Measurements from ENCODE around the gene NCAM2.

The NCAM2 gene

DNA sequence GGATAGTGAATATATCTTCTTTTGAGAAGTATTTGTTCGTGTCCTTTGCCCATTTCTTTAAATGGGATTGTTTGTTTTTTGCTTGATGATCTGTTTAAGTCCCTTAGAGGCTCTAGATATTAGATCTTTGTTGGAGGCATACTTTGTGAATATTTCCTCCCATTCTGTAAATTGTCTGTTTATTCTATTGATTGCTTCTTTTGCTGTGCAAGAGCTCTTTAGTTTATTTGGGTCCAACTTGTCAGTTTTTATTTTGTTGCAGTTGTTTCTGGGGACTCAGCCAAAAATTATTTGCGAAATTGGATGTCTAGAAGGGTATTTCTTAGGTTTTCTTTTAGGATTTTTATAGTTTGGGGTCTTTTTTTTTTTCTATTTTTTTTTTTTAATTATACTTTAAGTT lies 302.8 kb downstream of the NCAM2 start:
- Mint-ChIP-seq H3K27ac (no peak overlapping the region), H3K9me3 (peaks cover 7% of the 10 kb centered on the region), H3K4me1 (no peaks in the 10 kb centered on the region), H3K4me3 (no peak overlapping the region), H3K36me3 (no peaks in the 10 kb centered on the region)
- DNase-seq (ENCODE audit: low spot score in 2 of 2) (no peak), ATAC-seq (no peak)

GRCh38 chr21:21309510-21309909 lies 311.3 kb downstream of the NCAM2 start:
- no peak overlapping the region for H3K27ac Mint-ChIP-seq
- DNase-seq (ENCODE audit: low spot score in 2 of 2) (no peak), ATAC-seq (no peak)
- H3K4me3 Mint-ChIP-seq, result no peak overlapping the region
- H3K9me3 Mint-ChIP-seq, result peaks cover 22% of the 10 kb centered on the region
- no peaks in the 10 kb centered on the region for H3K4me1 Mint-ChIP-seq
- H3K36me3 Mint-ChIP-seq, result no peaks in the 10 kb centered on the region

DNA sequence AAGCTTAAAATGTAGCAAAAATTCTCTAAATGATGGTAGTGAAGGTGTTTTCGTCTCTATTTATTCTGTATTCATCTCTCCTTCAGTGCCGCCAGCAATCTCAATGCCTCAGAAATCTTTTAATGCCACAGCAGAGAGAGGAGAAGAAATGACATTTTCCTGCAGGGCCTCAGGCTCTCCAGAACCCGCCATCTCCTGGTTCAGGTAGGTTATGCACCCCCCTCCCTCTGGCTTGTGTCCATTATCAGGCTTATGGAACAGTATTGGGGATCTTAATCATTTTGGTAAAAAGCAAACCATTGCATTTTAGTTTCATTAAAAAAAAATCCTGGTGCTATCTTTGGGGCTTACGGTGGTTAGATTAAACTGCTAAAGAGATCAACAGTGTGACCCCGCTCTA lies 326.1 kb downstream of the NCAM2 start:
- peaks cover 11% of the 10 kb centered on the region for H3K9me3 Mint-ChIP-seq
- H3K36me3 Mint-ChIP-seq, result no peaks in the 10 kb centered on the region
- no peaks in the 10 kb centered on the region for H3K4me1 Mint-ChIP-seq
- H3K4me3 Mint-ChIP-seq, result no peak overlapping the region
- DNase-seq (ENCODE audit: low spot score in 2 of 2), result no peak
- no peak for ATAC-seq
- H3K27ac Mint-ChIP-seq, result no peak overlapping the region

- no peaks in the 10 kb centered on the region for H3K4me1 Mint-ChIP-seq
- peaks cover 8% of the 10 kb centered on the region for H3K9me3 Mint-ChIP-seq
- no peaks in the 10 kb centered on the region for H3K36me3 Mint-ChIP-seq
- no peak for ATAC-seq
- DNase-seq (ENCODE audit: low spot score in 2 of 2), result no peak
- H3K4me3 Mint-ChIP-seq, result no peak overlapping the region
- no peak overlapping the region for H3K27ac Mint-ChIP-seq
Observed at GRCh38 chr21:21332492-21332891, 334.3 kb downstream of the NCAM2 start.

DNA sequence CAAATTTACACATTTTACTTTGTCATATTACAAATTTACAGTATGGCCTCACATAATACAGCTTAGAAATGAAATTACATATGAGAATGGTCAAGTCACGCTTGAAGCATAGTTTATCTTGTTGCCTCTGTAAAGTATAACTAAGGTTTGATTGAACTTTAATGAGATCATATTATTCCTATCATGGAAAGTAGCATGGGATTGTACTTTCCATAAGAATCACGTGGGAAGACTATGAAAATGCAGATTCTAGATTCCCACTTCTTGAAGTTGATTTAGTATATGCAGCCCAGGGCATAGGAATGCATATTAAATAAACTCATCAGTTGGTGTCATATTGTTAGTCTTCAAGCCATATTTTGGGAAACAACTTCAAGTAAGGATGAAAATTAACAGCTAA lies 342.8 kb downstream of the NCAM2 start:
- Mint-ChIP-seq H3K9me3 (peaks cover 7% of the 10 kb centered on the region), H3K4me1 (no peaks in the 10 kb centered on the region), H3K4me3 (no peak overlapping the region), H3K27ac (no peak overlapping the region), H3K36me3 (no peaks in the 10 kb centered on the region)
- no peak for DNase-seq (ENCODE audit: low spot score in 2 of 2)
- no peak for ATAC-seq

GRCh38 chr21:21345296-21345695 lies 347.1 kb downstream of the NCAM2 start:
- Mint-ChIP-seq H3K36me3 (no peaks in the 10 kb centered on the region), H3K4me3 (no peak overlapping the region), H3K27ac (no peak overlapping the region), H3K9me3 (peaks cover 15% of the 10 kb centered on the region), H3K4me1 (no peaks in the 10 kb centered on the region)
- ATAC-seq (no peak), DNase-seq (ENCODE audit: low spot score in 2 of 2) (no peak)

DNA sequence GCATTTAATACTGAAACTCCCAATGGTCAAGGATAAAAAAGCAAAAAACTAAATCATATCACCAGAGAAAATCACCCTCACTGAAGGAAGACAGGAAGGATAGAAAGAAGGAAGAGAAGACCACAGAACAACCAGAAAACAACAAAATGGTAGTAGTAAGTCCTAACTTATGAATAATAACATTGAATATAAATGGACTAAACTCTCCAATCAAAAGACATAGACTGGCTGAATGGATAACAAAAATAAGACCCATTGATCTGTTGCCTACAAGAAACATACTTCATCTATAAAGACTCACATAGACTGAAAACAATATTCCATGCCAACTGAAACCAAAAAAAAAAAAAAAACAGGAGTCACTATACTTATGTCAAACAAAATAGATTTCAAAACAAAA lies 347.7 kb downstream of the NCAM2 start:
- Mint-ChIP-seq H3K9me3 (peaks cover 15% of the 10 kb centered on the region), H3K36me3 (no peaks in the 10 kb centered on the region), H3K27ac (no peak overlapping the region), H3K4me3 (no peak overlapping the region), H3K4me1 (no peaks in the 10 kb centered on the region)
- ATAC-seq (no peak), DNase-seq (ENCODE audit: low spot score in 2 of 2) (no peak)

DNA sequence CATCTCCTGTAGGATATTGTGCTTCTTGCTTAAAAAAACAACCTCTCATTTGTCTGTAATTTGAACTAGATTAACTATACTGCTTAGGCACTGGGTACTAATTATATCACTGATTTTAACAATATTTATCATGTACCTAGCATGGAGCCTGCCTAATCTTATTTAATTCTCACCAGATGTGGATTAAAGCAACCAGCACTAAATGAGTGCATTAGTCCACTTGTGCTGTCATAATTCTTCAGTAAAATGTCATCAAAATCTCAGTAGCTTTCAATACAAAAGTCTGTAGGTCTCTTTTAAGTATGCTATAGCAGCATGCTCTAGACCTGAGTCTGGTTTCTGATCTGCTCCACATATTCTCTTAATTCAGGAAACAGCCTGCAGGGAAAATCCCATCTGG lies 368.1 kb downstream of the NCAM2 start:
- Mint-ChIP-seq H3K4me1 (no peaks in the 10 kb centered on the region), H3K27ac (no peak overlapping the region), H3K9me3 (peaks cover 6% of the 10 kb centered on the region), H3K4me3 (no peak overlapping the region), H3K36me3 (no peaks in the 10 kb centered on the region)
- no peak for DNase-seq (ENCODE audit: low spot score in 2 of 2)
- no peak for ATAC-seq

DNA sequence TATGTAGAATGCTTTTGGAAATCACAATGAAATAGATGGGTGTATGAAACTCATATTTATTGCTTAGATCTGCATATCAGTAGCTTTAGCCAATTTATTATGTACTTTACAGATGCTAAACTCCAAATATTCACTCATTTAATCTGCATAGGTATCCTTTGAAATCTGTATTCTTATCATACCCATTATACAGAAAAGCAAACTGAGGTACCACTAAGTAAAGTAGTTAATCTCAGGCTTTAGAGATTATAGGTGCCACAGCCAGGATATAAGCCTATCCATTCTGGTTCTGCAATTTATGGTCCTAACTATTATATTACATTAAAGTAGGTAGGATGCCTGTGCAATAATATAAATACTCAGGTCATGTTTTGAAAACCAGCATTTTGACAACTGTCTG lies 369.4 kb downstream of the NCAM2 start:
- H3K27ac Mint-ChIP-seq, result no peak overlapping the region
- ATAC-seq (no peak), DNase-seq (ENCODE audit: low spot score in 2 of 2) (no peak)
- no peaks in the 10 kb centered on the region for H3K36me3 Mint-ChIP-seq
- H3K4me3 Mint-ChIP-seq, result no peak overlapping the region
- H3K9me3 Mint-ChIP-seq, result peaks cover 4% of the 10 kb centered on the region
- H3K4me1 Mint-ChIP-seq, result no peaks in the 10 kb centered on the region

DNA sequence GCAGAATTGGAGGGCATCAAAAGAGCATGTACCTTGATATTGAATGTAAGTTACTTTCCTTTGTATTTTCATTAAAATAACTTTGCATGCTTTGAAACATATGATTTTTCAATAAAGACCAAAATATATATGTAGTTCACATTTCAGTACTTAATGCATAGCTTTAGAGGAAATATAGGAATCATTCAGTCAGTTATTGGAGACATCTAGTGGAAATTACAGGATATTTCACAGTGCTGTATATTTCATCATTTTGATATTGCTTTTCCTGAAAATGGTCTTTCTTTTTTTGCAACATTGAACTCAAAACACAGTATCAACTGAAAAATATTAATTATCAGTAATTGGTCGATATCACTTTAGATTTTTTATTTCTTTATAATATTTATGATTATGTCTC lies 375.8 kb downstream of the NCAM2 start:
- Mint-ChIP-seq H3K27ac (no peak overlapping the region), H3K4me3 (no peak overlapping the region), H3K36me3 (no peaks in the 10 kb centered on the region), H3K9me3 (peaks cover 3% of the 10 kb centered on the region), H3K4me1 (no peaks in the 10 kb centered on the region)
- DNase-seq (ENCODE audit: low spot score in 2 of 2), result no peak
- no peak for ATAC-seq

DNA sequence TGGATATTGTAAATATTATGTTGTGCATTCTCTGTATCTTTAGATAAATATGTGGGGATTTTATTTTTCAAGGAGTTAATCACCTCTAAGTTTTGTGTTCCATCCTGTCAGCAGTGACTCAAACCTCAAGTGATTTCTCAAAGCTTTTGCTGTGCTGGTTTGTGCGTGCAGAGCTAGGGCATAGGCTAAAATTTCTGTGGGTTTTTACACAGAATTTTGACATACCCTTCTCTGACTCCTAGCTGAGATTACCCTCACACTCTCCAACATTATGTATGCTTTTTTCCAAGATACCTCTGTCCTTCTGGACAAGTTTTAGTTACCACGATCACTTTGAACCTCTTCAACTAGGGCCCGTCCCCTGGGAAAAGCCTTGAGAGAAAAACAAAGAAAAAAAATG lies 384.9 kb downstream of the NCAM2 start:
- Mint-ChIP-seq H3K36me3 (no peaks in the 10 kb centered on the region), H3K27ac (no peak overlapping the region), H3K4me3 (no peak overlapping the region), H3K4me1 (no peaks in the 10 kb centered on the region), H3K9me3 (peaks cover 23% of the 10 kb centered on the region)
- no peak for ATAC-seq
- no peak for DNase-seq (ENCODE audit: low spot score in 2 of 2)

DNA sequence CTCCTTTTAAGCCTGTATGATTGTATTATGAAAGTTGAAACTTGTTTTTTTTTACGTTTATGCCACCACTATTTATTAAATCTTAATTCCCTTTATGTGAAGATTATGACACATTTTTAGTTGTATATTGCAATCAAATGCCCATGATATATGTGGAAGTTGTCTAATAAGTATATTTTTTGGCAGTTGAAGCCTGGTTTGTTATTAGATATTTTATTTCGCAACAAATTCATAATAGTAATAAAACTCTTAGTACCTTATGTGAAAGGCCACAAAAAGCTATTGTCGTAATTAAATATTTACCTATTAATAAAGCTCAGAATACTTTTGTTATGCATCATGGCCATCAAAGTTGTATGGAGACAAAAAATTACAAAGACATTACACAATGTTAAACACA lies 386.8 kb downstream of the NCAM2 start:
- DNase-seq (ENCODE audit: low spot score in 2 of 2), result no peak
- Mint-ChIP-seq H3K4me1 (no peaks in the 10 kb centered on the region), H3K4me3 (no peak overlapping the region), H3K9me3 (peaks cover 27% of the 10 kb centered on the region), H3K36me3 (no peaks in the 10 kb centered on the region), H3K27ac (no peak overlapping the region)
- ATAC-seq, result no peak

DNA sequence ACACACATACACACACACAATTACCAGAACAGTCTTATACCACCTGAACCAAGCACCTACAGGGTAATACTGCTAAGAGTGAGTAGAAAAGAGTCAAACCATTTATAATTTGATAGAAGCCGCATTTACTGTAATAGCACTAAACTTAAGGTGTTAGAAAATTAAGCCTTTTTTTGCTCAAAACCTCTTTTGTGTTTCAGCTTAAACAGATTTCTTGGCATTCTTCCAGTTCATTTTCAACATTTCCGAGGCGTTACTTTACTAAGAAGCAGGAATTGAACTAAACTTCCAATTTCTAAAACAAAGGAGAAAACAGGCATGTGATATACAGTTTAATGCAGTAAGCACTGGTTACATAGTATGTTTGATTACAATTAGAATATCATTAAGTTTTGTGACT lies 387.2 kb downstream of the NCAM2 start:
- ATAC-seq (no peak), DNase-seq (ENCODE audit: low spot score in 2 of 2) (no peak)
- Mint-ChIP-seq H3K9me3 (peaks cover 24% of the 10 kb centered on the region), H3K36me3 (no peaks in the 10 kb centered on the region), H3K4me3 (no peak overlapping the region), H3K4me1 (no peaks in the 10 kb centered on the region), H3K27ac (no peak overlapping the region)

DNA sequence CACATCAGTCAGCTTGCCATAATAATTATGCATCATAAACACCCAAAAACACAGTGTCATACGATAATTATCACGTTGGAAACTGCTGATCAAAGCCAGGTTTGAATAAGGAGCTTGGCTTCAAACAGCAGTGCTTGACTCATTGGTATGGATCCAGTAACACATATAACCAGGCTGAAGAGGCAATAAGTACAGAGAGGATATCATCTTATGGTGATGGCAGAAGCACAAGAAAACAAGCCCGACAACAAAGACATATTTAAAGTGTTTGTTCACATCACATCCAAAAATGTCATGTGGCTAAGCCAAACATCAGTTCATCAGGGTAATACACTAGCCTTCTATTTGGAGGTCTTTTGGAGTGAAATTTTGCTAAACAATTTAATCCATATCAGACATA lies 389.7 kb downstream of the NCAM2 start:
- Mint-ChIP-seq H3K4me3 (no peak overlapping the region), H3K27ac (no peak overlapping the region), H3K9me3 (peaks cover 11% of the 10 kb centered on the region), H3K4me1 (no peaks in the 10 kb centered on the region), H3K36me3 (no peaks in the 10 kb centered on the region)
- ATAC-seq (no peak), DNase-seq (ENCODE audit: low spot score in 2 of 2) (no peak)

- no peak for ATAC-seq
Observed at GRCh38 chr21:21394064-21394463, 395.9 kb downstream of the NCAM2 start.

DNA sequence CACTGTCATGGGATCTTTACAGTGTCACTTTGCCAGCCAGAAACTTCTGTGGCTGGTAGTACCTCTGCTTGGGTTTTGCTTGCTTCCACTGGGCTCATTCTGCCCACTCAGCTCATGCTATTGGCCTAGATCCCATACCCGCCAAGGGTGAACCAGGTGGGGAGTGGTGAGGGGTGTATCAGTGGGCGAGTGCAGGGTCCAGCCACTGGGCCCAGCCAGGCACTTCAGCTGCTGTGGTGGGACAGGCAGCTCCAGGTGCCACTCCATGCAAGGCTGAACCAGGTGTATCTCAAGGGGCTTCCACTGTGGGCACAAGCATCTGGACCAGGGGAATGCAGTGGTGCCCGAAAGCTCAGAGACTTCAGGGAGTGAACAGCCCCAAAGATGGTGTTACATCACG lies 398.2 kb downstream of the NCAM2 start:
- ATAC-seq (no peak), DNase-seq (ENCODE audit: low spot score in 2 of 2) (no peak)
- no peak overlapping the region for H3K27ac Mint-ChIP-seq
- no peaks in the 10 kb centered on the region for H3K4me1 Mint-ChIP-seq
- H3K36me3 Mint-ChIP-seq, result no peaks in the 10 kb centered on the region
- peaks cover 10% of the 10 kb centered on the region for H3K9me3 Mint-ChIP-seq
- no peak overlapping the region for H3K4me3 Mint-ChIP-seq

More at GRCh38 chr21:21394064-21394463, 395.9 kb downstream of the NCAM2 start:
- no peak overlapping the region for H3K4me3 Mint-ChIP-seq
- H3K4me1 Mint-ChIP-seq, result no peaks in the 10 kb centered on the region
- peaks cover 13% of the 10 kb centered on the region for H3K9me3 Mint-ChIP-seq
- no peaks in the 10 kb centered on the region for H3K36me3 Mint-ChIP-seq
- no peak for DNase-seq (ENCODE audit: low spot score in 2 of 2)
- no peak overlapping the region for H3K27ac Mint-ChIP-seq

DNA sequence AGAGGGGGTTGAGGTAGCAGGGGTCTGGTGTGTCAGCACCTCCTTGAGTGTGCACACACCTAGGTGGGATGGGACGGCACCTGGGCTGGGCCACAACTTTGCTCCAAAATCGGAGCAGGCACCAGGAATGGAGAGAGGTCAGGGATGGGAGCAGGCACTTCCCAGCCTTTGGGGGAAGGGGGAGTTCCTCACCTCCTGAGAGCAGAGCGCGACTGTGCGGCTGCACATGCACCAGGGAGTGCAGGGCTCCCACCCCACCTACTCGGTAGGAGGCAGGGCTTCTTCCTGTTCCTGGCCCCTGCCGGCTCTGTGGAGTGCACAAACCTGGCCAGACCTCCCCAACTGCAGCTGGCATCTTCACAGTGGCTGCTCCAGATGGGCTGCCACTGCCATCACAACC lies 399.3 kb downstream of the NCAM2 start:
- peaks cover 14% of the 10 kb centered on the region for H3K9me3 Mint-ChIP-seq
- no peak overlapping the region for H3K27ac Mint-ChIP-seq
- no peaks in the 10 kb centered on the region for H3K4me1 Mint-ChIP-seq
- DNase-seq (ENCODE audit: low spot score in 2 of 2), result no peak
- H3K4me3 Mint-ChIP-seq, result no peak overlapping the region
- H3K36me3 Mint-ChIP-seq, result no peaks in the 10 kb centered on the region
- ATAC-seq, result no peak

All from stimulated activated effector memory CD8-positive, alpha-beta T cell treated with anti-CD3 and anti-CD28 coated beads, Interleukin-12 subunit alpha, Interleukin-12 subunit beta, amount 100 ng/mL, for 72 hours (primary cell).